Activated T-helper 2 cell treated with anti-CD3 and anti-CD28 coated beads, Interferon-gamma antibody, Interleukin-2, Interleukin-4, amounts not matched to agents 10 μg/mL and 5 μg/mL and 100 μg/mL, durations not matched to agents 14 hours and 24 hours and 36 hours (primary cell): ENCODE results near the gene PLG. TPM values are rescaled to one million over a fixed set of nuclear protein-coding genes. Genes with fewer than 3 reads are reported as not detected.
"Not testable (repeated sequence)": the region's sequence is repeated elsewhere in the genome, so short reads cannot be mapped to it uniquely, and the experiment has no call there.

Source experiments
- DNase-seq: peaks from one replicate; pipeline ENCODE4 v3.0.0; 2021; ENCODE audit warnings: low spot score
- H3K27ac Mint-ChIP-seq: one replicate; pipeline ENCODE4 v1.8.0; 2021; ENCODE audit warnings: mixed read lengths
- H3K27me3 Mint-ChIP-seq: one replicate; pipeline ENCODE4 v1.8.0; 2021; ENCODE audit warnings: low read depth, mixed read lengths
- H3K36me3 Mint-ChIP-seq: one replicate; pipeline ENCODE4 v1.8.0; 2021; ENCODE audit warnings: low read depth, mixed read lengths
- H3K4me1 Mint-ChIP-seq: one replicate; pipeline ENCODE4 v1.8.0; 2021; ENCODE audit warnings: low read depth, mixed read lengths
- H3K4me3 Mint-ChIP-seq: one replicate; pipeline ENCODE4 v1.8.0; 2021; ENCODE audit warnings: low read depth, mild to moderate bottlenecking, moderate library complexity, mixed read lengths
- H3K9me3 Mint-ChIP-seq: one replicate; pipeline ENCODE4 v1.8.0; 2021; ENCODE audit warnings: mixed read lengths
- intact Hi-C: fragments of 100-400 bp; cut with micrococcal nuclease; formaldehyde crosslinking; loops from one replicate; pipeline ENCODE4 v1.15.1; 2023
- total RNA-seq: library from RNA; stranded (reverse); gene quantifications from 2 replicates; pipeline ENCODE4 v1.2.3, GENCODE V29; 2022

The PLG gene
- total RNA-seq, 1 donor from 2014 or later = 0.23 TPM

DNA sequence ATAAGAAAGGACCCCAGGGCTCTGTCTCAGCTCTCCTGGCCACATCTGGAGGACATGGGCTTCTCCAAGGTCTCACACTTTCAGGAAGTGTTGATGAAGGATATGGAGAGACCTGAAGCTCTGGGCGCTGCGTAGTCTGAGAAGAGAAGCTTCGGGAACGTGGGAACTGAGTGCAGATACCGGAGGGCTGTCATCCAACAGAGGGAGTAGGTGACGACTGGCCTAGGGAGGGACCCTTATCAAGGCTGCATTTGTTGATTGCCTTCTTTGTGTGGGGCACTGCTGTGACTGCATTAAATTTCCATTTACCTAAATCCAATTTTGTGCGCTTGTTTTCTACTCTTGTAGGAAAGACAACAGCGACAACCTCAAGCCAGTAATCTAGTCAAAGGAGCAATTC, 63.4 kb downstream of the PLG start:
- Mint-ChIP-seq H3K27ac (no peak overlapping the region), H3K4me1 (peaks cover 2% of the 10 kb centered on the region), H3K9me3 (no peaks in the 10 kb centered on the region), H3K36me3 (no peaks in the 10 kb centered on the region), H3K4me3 (no peak overlapping the region), H3K27me3 (peaks cover 22% of the 10 kb centered on the region)
- DNase-seq = no peak
- intact Hi-C loops = no loop called here

DNA sequence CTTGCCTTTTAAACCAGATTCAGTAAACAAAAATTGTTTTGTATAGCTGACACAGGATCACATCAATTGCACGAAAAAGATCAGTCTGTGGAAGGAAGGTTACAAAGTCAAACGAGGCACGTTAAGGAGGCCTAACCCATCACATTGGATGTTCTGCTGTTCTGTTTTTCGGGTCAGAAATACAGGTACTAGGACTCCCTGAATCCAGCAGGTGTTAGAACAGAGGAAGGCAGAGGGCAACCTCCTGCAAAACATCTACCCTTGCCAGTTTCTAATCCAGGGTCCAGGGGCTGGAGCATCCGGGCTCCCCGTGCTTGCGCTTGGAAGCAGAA, 64.6 kb downstream of the PLG start:
- H3K27ac Mint-ChIP-seq = no peak overlapping the region
- no peaks in the 10 kb centered on the region for H3K36me3 Mint-ChIP-seq
- H3K27me3 Mint-ChIP-seq = peaks cover 22% of the 10 kb centered on the region
- H3K4me3 Mint-ChIP-seq = no peak overlapping the region
- DNase-seq = no peak
- intact Hi-C loops = loop anchor here (2.0 kb wide), 1 partner anchor 34 kb away; no protein-coding TSS in a partner anchor
- H3K4me1 Mint-ChIP-seq = peaks cover 2% of the 10 kb centered on the region
- H3K9me3 Mint-ChIP-seq = no peaks in the 10 kb centered on the region

DNA sequence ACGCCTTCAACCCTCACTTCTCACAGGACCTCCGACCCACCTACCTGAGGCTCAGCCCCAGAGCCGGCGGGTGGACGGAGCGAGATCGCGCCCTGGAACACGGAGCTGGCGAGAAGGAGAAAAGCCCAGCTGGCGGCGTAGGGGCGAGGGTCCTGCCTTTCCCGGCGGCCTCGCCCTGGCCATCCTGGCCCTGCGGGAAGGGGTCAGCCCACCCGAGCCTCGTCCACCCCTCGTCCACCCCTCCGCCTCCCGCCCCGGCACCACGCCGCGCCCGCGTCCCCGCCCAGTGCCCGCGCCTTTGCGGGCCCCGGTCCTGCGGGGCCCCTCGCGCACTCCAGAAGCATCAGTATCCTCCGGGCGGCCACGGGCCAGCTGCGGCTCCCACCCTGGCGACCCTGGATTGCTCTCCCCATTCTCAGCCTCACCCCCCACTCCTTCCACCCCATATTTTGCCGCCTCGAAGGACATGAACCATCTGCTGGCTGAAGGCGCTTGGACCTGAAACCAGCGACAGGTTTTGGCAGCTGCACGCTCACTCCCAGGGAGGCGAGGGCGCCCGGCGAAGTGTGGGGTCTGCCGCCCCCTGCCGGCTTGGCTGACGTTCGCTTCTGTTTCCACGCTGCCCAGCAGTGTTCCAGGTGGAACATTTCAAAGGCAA, 65.1 kb downstream of the PLG start:
- intact Hi-C loops = loop anchor here (2.0 kb wide), 1 partner anchor 34 kb away; no protein-coding TSS in a partner anchor
- H3K9me3 Mint-ChIP-seq = no peaks in the 10 kb centered on the region
- peaks cover 2% of the 10 kb centered on the region for H3K4me1 Mint-ChIP-seq
- peaks cover 22% of the 10 kb centered on the region for H3K27me3 Mint-ChIP-seq
- H3K4me3 Mint-ChIP-seq = peak overlapping the region; percentile 70
- peak; percentile 32 for DNase-seq
- no peak overlapping the region for H3K27ac Mint-ChIP-seq
- H3K36me3 Mint-ChIP-seq = no peaks in the 10 kb centered on the region

GRCh38 chr6:160767647-160768019, 65.6 kb downstream of the PLG start:
- no peaks in the 10 kb centered on the region for H3K36me3 Mint-ChIP-seq
- H3K27ac Mint-ChIP-seq = no peak overlapping the region
- H3K9me3 Mint-ChIP-seq = no peaks in the 10 kb centered on the region
- DNase-seq = no peak
- H3K4me3 Mint-ChIP-seq = no peak overlapping the region
- H3K4me1 Mint-ChIP-seq = peaks cover 2% of the 10 kb centered on the region
- intact Hi-C loops = loop anchor here (2.0 kb wide), 1 partner anchor 35 kb away; no protein-coding TSS in a partner anchor
- peaks cover 22% of the 10 kb centered on the region for H3K27me3 Mint-ChIP-seq

GRCh38 chr6:160768101-160768500, 66.1 kb downstream of the PLG start:
- Mint-ChIP-seq H3K27me3 (peaks cover 22% of the 10 kb centered on the region), H3K27ac (no peak overlapping the region), H3K4me1 (peaks cover 2% of the 10 kb centered on the region), H3K9me3 (no peaks in the 10 kb centered on the region), H3K36me3 (no peaks in the 10 kb centered on the region), H3K4me3 (no peak overlapping the region)
- no peak for DNase-seq
- intact Hi-C loops = no loop called here

GRCh38 chr6:160774399-160774798, 72.4 kb downstream of the PLG start:
- H3K9me3 Mint-ChIP-seq = no peaks in the 10 kb centered on the region
- no peak for DNase-seq
- intact Hi-C loops = no loop called here
- peaks cover 1% of the 10 kb centered on the region for H3K27me3 Mint-ChIP-seq
- H3K27ac Mint-ChIP-seq = no peak overlapping the region
- H3K36me3 Mint-ChIP-seq = no peaks in the 10 kb centered on the region
- no peak overlapping the region for H3K4me3 Mint-ChIP-seq
- no peaks in the 10 kb centered on the region for H3K4me1 Mint-ChIP-seq

- no peak for DNase-seq
- no peaks in the 10 kb centered on the region for H3K27me3 Mint-ChIP-seq
- no peak overlapping the region for H3K27ac Mint-ChIP-seq
- peaks cover 4% of the 10 kb centered on the region for H3K9me3 Mint-ChIP-seq
- H3K4me1 Mint-ChIP-seq = no peaks in the 10 kb centered on the region
- H3K36me3 Mint-ChIP-seq = no peaks in the 10 kb centered on the region
- no peak overlapping the region for H3K4me3 Mint-ChIP-seq
- intact Hi-C loops = no loop called here
These were observed 73.9 kb downstream of the PLG start for GRCh38 chr6:160775792-160776580.

- DNase-seq, H3K9me3 Mint-ChIP-seq, H3K27me3 Mint-ChIP-seq, H3K36me3 Mint-ChIP-seq, H3K4me3 Mint-ChIP-seq, H3K27ac Mint-ChIP-seq, H3K4me1 Mint-ChIP-seq, intact Hi-C loops: not testable (repeated sequence)
These were observed 77.1 kb downstream of the PLG start for GRCh38 chr6:160779095-160779494.

- H3K27ac Mint-ChIP-seq, H3K9me3 Mint-ChIP-seq, H3K36me3 Mint-ChIP-seq, DNase-seq, H3K4me3 Mint-ChIP-seq, H3K4me1 Mint-ChIP-seq, H3K27me3 Mint-ChIP-seq, intact Hi-C loops: not testable (repeated sequence)
These were observed 78.6 kb downstream of the PLG start for GRCh38 chr6:160780656-160781055.

DNA sequence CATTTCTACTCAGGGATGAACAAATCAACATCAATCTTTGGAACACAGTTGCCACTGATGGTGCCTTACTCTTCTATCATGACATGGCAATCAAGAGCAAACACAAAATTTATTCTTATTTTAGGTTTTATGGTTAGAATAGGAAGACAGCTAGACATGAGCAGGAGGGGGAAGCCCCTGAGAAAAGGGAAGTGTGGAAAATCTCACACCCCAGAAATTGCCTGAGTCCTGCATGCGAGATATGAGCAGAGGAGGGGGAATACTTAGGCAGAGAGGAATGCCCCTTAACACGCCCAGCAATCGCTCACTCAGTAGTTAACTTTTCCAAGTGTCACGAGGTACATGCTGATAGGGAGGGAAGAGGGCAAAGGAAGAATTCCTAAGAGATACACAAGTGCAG, 79.3 kb downstream of the PLG start:
- Mint-ChIP-seq H3K36me3 (no peaks in the 10 kb centered on the region), H3K27ac (no peak overlapping the region), H3K4me3 (no peak overlapping the region), H3K9me3 (peaks cover 4% of the 10 kb centered on the region), H3K27me3 (no peaks in the 10 kb centered on the region), H3K4me1 (no peaks in the 10 kb centered on the region)
- DNase-seq = no peak
- intact Hi-C loops = no loop called here

GRCh38 chr6:160782228-160782627, 80.2 kb downstream of the PLG start:
- Mint-ChIP-seq H3K4me3 (no peak overlapping the region), H3K9me3 (peaks cover 4% of the 10 kb centered on the region), H3K27me3 (no peaks in the 10 kb centered on the region), H3K27ac (no peak overlapping the region), H3K4me1 (no peaks in the 10 kb centered on the region), H3K36me3 (no peaks in the 10 kb centered on the region)
- DNase-seq = no peak
- intact Hi-C loops = no loop called here

- H3K27ac Mint-ChIP-seq = no peak overlapping the region
- intact Hi-C loops = no loop called here
- peaks cover 12% of the 10 kb centered on the region for H3K9me3 Mint-ChIP-seq
- DNase-seq = no peak
- no peaks in the 10 kb centered on the region for H3K27me3 Mint-ChIP-seq
- H3K36me3 Mint-ChIP-seq = no peaks in the 10 kb centered on the region
- no peak overlapping the region for H3K4me3 Mint-ChIP-seq
- H3K4me1 Mint-ChIP-seq = no peaks in the 10 kb centered on the region
These were observed 81.7 kb downstream of the PLG start for GRCh38 chr6:160783741-160784140.

DNA sequence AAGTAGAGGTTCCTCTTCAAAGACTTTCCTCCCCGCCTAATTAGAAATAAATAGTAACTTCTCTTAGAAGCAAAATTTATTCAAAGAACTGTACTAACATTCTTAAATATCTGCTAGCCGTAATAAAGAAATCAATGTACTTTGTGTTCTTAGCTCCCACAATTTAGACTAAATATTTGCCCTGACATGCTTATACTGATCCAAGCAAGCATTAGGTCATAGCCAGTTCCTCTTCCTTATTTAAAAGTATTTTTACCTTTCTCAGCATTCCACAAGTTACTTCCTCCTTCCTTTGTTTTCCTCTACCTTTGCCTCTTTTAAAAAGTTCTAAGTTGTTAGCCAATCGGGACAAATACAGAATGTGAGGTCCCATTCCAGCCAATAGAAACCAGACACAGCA, 86.1 kb downstream of the PLG start:
- H3K27me3 Mint-ChIP-seq, H3K36me3 Mint-ChIP-seq, H3K4me3 Mint-ChIP-seq, H3K4me1 Mint-ChIP-seq, intact Hi-C loops, H3K27ac Mint-ChIP-seq, DNase-seq, H3K9me3 Mint-ChIP-seq: not testable (repeated sequence)
